PC-9 (cell line): ENCODE results near the gene FGD6. TPM values are rescaled to one million over a fixed set of nuclear protein-coding genes. Genes with fewer than 3 reads are reported as not detected.

Source experiments
- BruUV-seq: library from RNA; stranded (reverse); fragments of 400-500 nt; replicated peaks from 2 replicates; lab custom pipeline; 2021; lab: Mats Ljungman, UMichigan
- CTCF ChIA-PET: fragments of 300-600 bp; sonication (Branson Sonifier 250); formaldehyde crosslinking; loops from one replicate; lab custom pipeline; 2022; ENCODE audit warnings: antibody characterized with exemption; lab: Charles Lee
- POLR2A ChIA-PET: fragments of 300-600 bp; sonication (Branson Sonifier 250); formaldehyde crosslinking; loops from one replicate; lab custom pipeline; 2022; ENCODE audit warnings: antibody characterized with exemption; ENCODE audit not compliant: unreplicated experiment; lab: Charles Lee
- DNase-seq, 2 experiments: peaks; one replicate each; pipeline versions ENCODE4 v3.0.0 to v3.0.0-alpha.2; 2015 to 2022; ENCODE audit warnings: mixed read lengths in 1 of 2
- H2AFZ ChIP-seq: fragments of 200-600 bp; sonication (generic); 2 replicates; pipeline ENCODE4 v1.8.1; 2017; ENCODE audit warnings: antibody characterized with exemption
- H3F3A ChIP-seq: fragments of 200-600 bp; sonication (generic); 2 replicates; pipeline ENCODE4 v1.8.1; 2017; ENCODE audit warnings: antibody characterized with exemption, mild to moderate bottlenecking, low read depth; ENCODE audit not compliant: insufficient read depth
- H3K27ac ChIP-seq: fragments of 200-600 bp; sonication (generic); 2 replicates; pipeline ENCODE4 v1.6.1; 2016; ENCODE audit warnings: mixed run types
- H3K27me3 ChIP-seq: fragments of 200-600 bp; sonication (generic); 2 replicates; pipeline ENCODE4 v1.6.1; 2016; ENCODE audit warnings: low read depth, mixed run types; ENCODE audit not compliant: insufficient read depth
- H3K36me3 ChIP-seq: fragments of 200-600 bp; sonication (generic); 2 replicates; pipeline ENCODE4 v1.6.1; 2016; ENCODE audit warnings: low read depth, mixed run types
- H3K4me1 ChIP-seq: fragments of 200-600 bp; sonication (generic); replicated peaks from 2 replicates; pipeline ENCODE4 v1.6.1; 2016; ENCODE audit warnings: mixed run types; ENCODE audit not compliant: insufficient read depth
- H3K4me2 ChIP-seq: fragments of 200-600 bp; sonication (generic); 2 replicates; pipeline ENCODE4 v1.6.1; 2017; ENCODE audit warnings: mixed run types
- H3K4me3 ChIP-seq: fragments of 200-600 bp; sonication (generic); 2 replicates; pipeline ENCODE4 v1.6.1; 2016; ENCODE audit warnings: mixed run types
- H3K79me2 ChIP-seq: fragments of 200-600 bp; sonication (generic); 2 replicates; pipeline ENCODE4 v1.6.1; 2017; ENCODE audit warnings: low read depth, mixed run types
- H3K9me2 ChIP-seq: fragments of 200-600 bp; sonication (generic); 2 replicates; pipeline ENCODE4 v1.8.1; 2017; ENCODE audit warnings: mild to moderate bottlenecking; ENCODE audit not compliant: insufficient read depth
- H3K9me3 ChIP-seq: fragments of 200-600 bp; sonication (generic); 2 replicates; pipeline ENCODE4 v1.8.1; 2016; ENCODE audit warnings: low read depth; ENCODE audit not compliant: insufficient read depth
- H4K20me1 ChIP-seq: fragments of 200-600 bp; sonication (generic); 2 replicates; pipeline ENCODE4 v1.8.1; 2017; ENCODE audit not compliant: insufficient read depth
- EZH2 ChIP-seq: fragments of 200-600 bp; sonication (generic); IDR thresholded peaks from 2 replicates; pipeline ENCODE4 v1.8.0; 2017; ENCODE audit warnings: antibody characterized with exemption, low read depth
- intact Hi-C: fragments of 100-400 bp; cut with micrococcal nuclease; formaldehyde crosslinking; loops from one replicate; pipeline ENCODE4 v1.10.0; 2022; ENCODE audit not compliant: unreplicated experiment
- total RNA-seq: library from RNA; stranded (reverse); gene quantifications from 2 replicates; pipeline ENCODE4 v1.2.3, GENCODE V29; 2021
- TF ChIP-seq, protein P1 (sequence below): fragments of 200-600 bp; sonication (generic); conservative IDR thresholded peaks from 2 replicates; pipeline ENCODE4 v1.6.1; 2017; ENCODE audit warnings: mixed run types, antibody characterized with exemption, mild to moderate bottlenecking, moderate library complexity

The FGD6 gene
- total RNA-seq, 1 experiment from 2014 or later, result 22.0 TPM

DNA sequence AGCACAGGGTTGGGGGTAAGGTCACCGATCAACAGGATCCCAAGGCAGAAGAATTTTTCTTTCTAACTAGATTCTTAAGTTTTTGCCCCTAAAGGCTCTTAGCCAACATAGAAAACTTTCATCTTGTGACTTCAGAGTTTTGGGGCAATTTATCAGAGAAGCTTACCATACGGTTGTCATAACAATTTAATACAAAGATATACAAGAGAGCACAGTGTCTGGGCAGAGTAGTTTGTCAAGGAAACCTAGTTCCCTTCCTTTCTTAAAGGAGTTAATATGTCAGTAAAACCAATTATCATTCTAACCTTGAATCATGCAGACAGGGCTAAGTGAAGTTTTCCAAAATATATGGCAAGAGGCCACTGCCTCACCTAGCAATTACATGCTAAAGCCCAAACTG is 162.2 kb downstream of the FGD6 start:
- no peak overlapping the region for H2AFZ ChIP-seq
- H3K4me3 ChIP-seq, result no peak overlapping the region
- no peak overlapping the region for H3K4me2 ChIP-seq
- TF ChIP-seq, protein P1, sequence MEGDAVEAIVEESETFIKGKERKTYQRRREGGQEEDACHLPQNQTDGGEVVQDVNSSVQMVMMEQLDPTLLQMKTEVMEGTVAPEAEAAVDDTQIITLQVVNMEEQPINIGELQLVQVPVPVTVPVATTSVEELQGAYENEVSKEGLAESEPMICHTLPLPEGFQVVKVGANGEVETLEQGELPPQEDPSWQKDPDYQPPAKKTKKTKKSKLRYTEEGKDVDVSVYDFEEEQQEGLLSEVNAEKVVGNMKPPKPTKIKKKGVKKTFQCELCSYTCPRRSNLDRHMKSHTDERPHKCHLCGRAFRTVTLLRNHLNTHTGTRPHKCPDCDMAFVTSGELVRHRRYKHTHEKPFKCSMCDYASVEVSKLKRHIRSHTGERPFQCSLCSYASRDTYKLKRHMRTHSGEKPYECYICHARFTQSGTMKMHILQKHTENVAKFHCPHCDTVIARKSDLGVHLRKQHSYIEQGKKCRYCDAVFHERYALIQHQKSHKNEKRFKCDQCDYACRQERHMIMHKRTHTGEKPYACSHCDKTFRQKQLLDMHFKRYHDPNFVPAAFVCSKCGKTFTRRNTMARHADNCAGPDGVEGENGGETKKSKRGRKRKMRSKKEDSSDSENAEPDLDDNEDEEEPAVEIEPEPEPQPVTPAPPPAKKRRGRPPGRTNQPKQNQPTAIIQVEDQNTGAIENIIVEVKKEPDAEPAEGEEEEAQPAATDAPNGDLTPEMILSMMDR, result no peak
- TF ChIP-seq EZH2, result no peak
- no TSS peak for BruUV-seq
- H3K4me1 ChIP-seq, result no peaks in the 10 kb centered on the region
- POLR2A ChIA-PET, result no interaction called here
- no peaks in the 10 kb centered on the region for H3K27me3 ChIP-seq
- H3K27ac ChIP-seq, result no peak overlapping the region
- no peaks in the 10 kb centered on the region for H3K9me3 ChIP-seq
- H3K9me2 ChIP-seq, result no peaks in the 10 kb centered on the region
- H3K36me3 ChIP-seq, result peaks cover 29% of the 10 kb centered on the region
- CTCF ChIA-PET, result no interaction called here
- no peaks in the 10 kb centered on the region for H3K79me2 ChIP-seq
- DNase-seq, result no peak
- H4K20me1 ChIP-seq, result no peaks in the 10 kb centered on the region; the same call in 1 of the 2 replicates
- intact Hi-C loops, result no loop called here
- no peaks in the 10 kb centered on the region for H3F3A ChIP-seq

DNA sequence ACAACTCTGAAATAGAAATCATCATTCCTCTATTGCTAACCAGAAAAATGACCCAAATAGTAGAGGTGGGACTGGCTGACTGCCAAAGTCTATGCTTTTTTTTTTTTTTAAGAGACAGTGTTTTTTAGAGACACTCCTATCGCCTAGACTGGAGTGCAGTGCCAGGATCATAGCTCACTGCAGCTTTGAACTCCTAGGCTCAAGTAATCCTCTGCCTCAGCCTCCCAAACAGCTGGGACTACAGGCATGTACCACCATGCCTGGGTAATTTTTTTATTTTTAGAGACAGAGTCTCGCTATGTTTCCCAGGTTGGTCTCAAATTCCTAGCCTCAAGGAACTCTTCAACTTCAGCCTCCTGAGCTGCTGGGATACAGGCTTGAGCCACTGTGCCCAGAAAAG is 163.1 kb downstream of the FGD6 start:
- Histone ChIP-seq H3K4me1 (no peaks in the 10 kb centered on the region), H4K20me1 (no peaks in the 10 kb centered on the region; the same call in 1 of the 2 replicates), H3F3A (no peaks in the 10 kb centered on the region), H3K27me3 (no peaks in the 10 kb centered on the region), H3K27ac (no peak overlapping the region), H3K36me3 (peaks cover 29% of the 10 kb centered on the region), H3K79me2 (no peaks in the 10 kb centered on the region), H3K4me2 (no peak overlapping the region), H3K9me2 (no peaks in the 10 kb centered on the region), H3K4me3 (no peak overlapping the region), H2AFZ (no peak overlapping the region), H3K9me3 (no peaks in the 10 kb centered on the region)
- ChIA-PET POLR2A (no interaction called here), CTCF (no interaction called here)
- intact Hi-C loops, result no loop called here
- TF ChIP-seq, protein P1, result no peak
- no peak for TF ChIP-seq EZH2
- no peak for DNase-seq
- BruUV-seq, result no TSS peak

DNA sequence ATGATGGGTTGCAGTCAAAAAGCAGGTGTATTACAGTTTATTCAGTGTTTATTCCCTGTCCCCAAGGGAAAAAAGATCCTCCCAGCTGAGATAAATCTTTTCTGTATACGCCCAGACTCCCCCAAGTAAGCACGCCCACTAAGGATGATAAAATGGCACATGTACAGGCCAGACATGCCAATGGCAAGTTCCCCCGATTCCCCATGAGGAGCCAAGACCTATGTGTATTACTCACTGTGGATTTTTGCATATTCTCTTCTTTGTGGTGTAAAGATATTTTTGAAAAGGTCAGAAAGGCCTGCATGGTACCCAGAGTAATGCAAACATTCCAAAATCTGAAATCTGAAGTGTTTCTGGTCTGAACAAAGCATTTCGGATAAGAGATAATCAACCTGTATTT is 166.0 kb downstream of the FGD6 start:
- no peaks in the 10 kb centered on the region for H3K4me1 ChIP-seq
- H3K79me2 ChIP-seq, result no peaks in the 10 kb centered on the region
- H3K4me2 ChIP-seq, result no peak overlapping the region
- H3K27me3 ChIP-seq, result no peaks in the 10 kb centered on the region
- intact Hi-C loops, result no loop called here
- ChIA-PET POLR2A (no interaction called here), CTCF (no interaction called here)
- H3K36me3 ChIP-seq, result peaks cover 30% of the 10 kb centered on the region
- no peaks in the 10 kb centered on the region for H3F3A ChIP-seq
- H4K20me1 ChIP-seq, result no peaks in the 10 kb centered on the region
- BruUV-seq, result no TSS peak
- no peaks in the 10 kb centered on the region for H3K9me2 ChIP-seq
- H3K27ac ChIP-seq, result no peak overlapping the region
- no peak for DNase-seq
- H2AFZ ChIP-seq, result no peak overlapping the region
- no peak overlapping the region for H3K4me3 ChIP-seq
- H3K9me3 ChIP-seq, result no peaks in the 10 kb centered on the region
- TF ChIP-seq, protein P1, result no peak
- no peak for TF ChIP-seq EZH2
